ENCODE data around the gene RFT1.

The RFT1 gene

DNA sequence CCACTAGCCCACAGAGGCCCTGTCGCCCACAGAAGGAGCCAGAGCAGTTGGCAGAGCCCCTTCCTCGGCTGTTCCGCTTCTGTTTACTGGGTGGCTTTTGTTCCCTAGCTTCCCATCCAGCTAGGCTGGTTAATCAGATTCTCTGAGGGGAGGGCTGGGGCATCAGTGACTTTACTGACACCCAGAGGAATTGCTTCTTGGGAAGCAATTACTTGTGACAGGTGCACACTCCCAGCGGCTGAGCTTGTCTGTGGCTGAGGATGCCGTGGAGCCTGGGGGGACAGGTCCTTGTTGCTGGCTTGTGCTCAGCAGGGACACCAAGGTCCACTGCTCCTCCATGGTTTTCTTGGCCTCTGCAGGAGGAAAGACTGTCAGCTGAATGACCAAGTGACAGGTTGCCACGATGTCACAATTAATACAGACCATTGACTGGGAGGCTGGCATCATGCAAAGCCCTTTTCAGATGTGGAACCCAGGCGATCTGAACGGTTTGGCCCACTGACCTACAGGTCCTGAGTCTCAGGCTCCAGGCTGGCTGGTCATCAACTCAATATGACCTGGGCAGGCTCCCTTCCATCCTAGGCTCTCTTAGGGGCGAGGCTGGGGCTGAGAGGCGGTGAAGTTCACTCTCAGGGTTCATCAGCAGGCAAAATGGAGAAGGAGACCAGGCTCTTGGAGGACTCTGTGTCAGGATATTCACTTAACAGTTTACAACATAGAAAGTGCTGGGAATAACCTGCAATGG, 52.6 kb downstream of the RFT1 start:
- ChIA-PET POLR2A (interaction anchor here (0.6 kb wide), 1 partner anchor 234 kb away, joined by 5 read pairs; no protein-coding TSS in a partner anchor), CTCF (no interaction called here)

DNA sequence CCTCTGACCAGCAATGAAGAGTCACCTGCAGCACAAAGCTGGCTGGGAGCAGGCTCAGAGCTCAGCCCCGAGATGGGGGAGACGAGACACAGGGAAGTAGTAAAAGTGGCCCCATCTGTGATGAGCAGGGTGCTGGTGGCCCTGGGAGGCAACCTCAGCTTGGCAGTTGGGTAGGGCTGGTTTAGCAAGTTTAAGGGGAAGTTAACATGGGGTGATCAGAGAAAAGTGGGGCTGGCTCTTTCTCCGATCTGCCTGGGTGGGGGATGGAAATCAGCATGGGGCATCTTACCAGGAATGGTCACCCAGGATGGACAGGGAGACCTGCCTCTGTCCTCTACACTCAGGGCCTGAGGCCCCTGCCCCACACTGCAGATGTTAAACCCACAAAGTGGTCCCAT, 54.5 kb downstream of the RFT1 start:
- H3K4me3 ChIP-seq (ENCODE audit: low read depth, low read length): no peak overlapping the region
- CTCF ChIA-PET: interaction anchor here (1.5 kb wide), 1 partner anchor 225 kb away, joined by 3 read pairs; no protein-coding TSS in a partner anchor
- no peaks in the 10 kb centered on the region for H3K9me3 ChIP-seq (ENCODE audit: control insufficient read depth, insufficient read depth, low read depth, low read length)
- no peaks in the 10 kb centered on the region for H3K4me1 ChIP-seq (ENCODE audit: control insufficient read depth, insufficient read depth, low read length)
- no peak overlapping the region for H3K27ac ChIP-seq (ENCODE audit: extremely low read depth, low read depth, low read length)
- POLR2A ChIA-PET: no interaction called here
- no peaks in the 10 kb centered on the region for H3K36me3 ChIP-seq (ENCODE audit: control insufficient read depth in 2 of 2, insufficient read depth in 1 of 2, low read length in 2 of 2)
- TF ChIP-seq YY2 (tag by site-specific recombination; IDR thresholded peaks at IDR 0.05) (no peak), ZBTB1 (tag by site-specific recombination; IDR thresholded peaks at IDR 0.05) (no peak), ZNF843 (tag by site-specific recombination; IDR thresholded peaks at IDR 0.05) (no peak), MZF1 (tag by site-specific recombination; IDR thresholded peaks at IDR 0.05; ENCODE audit: borderline replicate concordance) (no peak), ZNF670 (tag by site-specific recombination; IDR thresholded peaks at IDR 0.05; ENCODE audit: low read depth) (no peak), PRDM1 (tag by site-specific recombination; IDR thresholded peaks at IDR 0.05) (no peak), ZNF416 (tag by site-specific recombination; IDR thresholded peaks at IDR 0.05) (no peak), ZFP37 (tag by site-specific recombination; IDR thresholded peaks at IDR 0.05) (no peak), ZNF157 (tag by site-specific recombination; IDR thresholded peaks at IDR 0.05) (no peak)
- TF ChIP-seq, protein P1, sequence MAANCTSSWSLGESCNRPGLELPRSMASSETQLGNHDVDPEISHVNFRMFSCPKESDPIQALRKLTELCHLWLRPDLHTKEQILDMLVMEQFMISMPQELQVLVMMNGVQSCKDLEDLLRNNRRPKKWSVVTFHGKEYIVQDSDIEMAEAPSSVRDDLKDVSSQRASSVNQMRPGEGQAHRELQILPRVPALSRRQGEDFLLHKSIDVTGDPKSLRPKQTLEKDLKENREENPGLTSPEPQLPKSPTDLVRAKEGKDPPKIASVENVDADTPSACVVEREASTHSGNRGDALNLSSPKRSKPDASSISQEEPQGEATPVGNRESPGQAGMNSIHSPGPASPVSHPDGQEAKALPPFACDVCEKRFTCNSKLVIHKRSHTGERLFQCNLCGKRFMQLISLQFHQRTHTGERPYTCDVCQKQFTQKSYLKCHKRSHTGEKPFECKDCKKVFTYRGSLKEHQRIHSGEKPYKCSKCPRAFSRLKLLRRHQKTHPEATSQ (tag by site-specific recombination; IDR thresholded peaks at IDR 0.05): no peak

More for the DNA sequence above, 52.6 kb downstream of the RFT1 start:
- Histone ChIP-seq H3K4me3 (ENCODE audit: low read depth, low read length) (no peak overlapping the region), H3K9me3 (ENCODE audit: control insufficient read depth, insufficient read depth, low read depth, low read length) (no peaks in the 10 kb centered on the region), H3K27ac (ENCODE audit: extremely low read depth, low read depth, low read length) (no peak overlapping the region), H3K36me3 (ENCODE audit: control insufficient read depth in 2 of 2, insufficient read depth in 1 of 2, low read length in 2 of 2) (no peaks in the 10 kb centered on the region), H3K4me1 (ENCODE audit: control insufficient read depth, insufficient read depth, low read length) (no peaks in the 10 kb centered on the region)
- TF ChIP-seq YY1 (tag by site-specific recombination; IDR thresholded peaks at IDR 0.05) (no peak), ZXDB (tag by site-specific recombination; IDR thresholded peaks at IDR 0.05) (no peak), ZSCAN30 (tag by site-specific recombination; IDR thresholded peaks at IDR 0.05) (no peak), ZNF654 (tag by site-specific recombination; IDR thresholded peaks at IDR 0.05; ENCODE audit: low read depth) (no peak), REPIN1 (tag by site-specific recombination; IDR thresholded peaks at IDR 0.05; ENCODE audit: low read depth) (no peak), ZNF549 (tag by site-specific recombination; IDR thresholded peaks at IDR 0.05) (no peak), ZNF394 (tag by site-specific recombination; IDR thresholded peaks at IDR 0.05; ENCODE audit: borderline replicate concordance) (no peak), GLI2 (tag by site-specific recombination; IDR thresholded peaks at IDR 0.05; ENCODE audit: borderline replicate concordance, low read depth) (no peak), ZNF585B (tag by site-specific recombination; IDR thresholded peaks at IDR 0.05) (no peak), FEZF1 (tag by site-specific recombination; IDR thresholded peaks at IDR 0.05) (no peak), ZNF121 (tag by site-specific recombination; IDR thresholded peaks at IDR 0.05) (no peak), ZNF658 (tag by site-specific recombination; IDR thresholded peaks at IDR 0.05) (no peak), ZNF621 (tag by site-specific recombination; IDR thresholded peaks at IDR 0.05) (no peak), WT1 (tag by site-specific recombination; IDR thresholded peaks at IDR 0.05) (no peak), SP3 (tag by site-specific recombination; IDR thresholded peaks at IDR 0.05) (no peak), ZNF76 (tag by site-specific recombination; IDR thresholded peaks at IDR 0.05; ENCODE audit: borderline replicate concordance, low read depth) (no peak)
- TF ChIP-seq, protein P2, sequence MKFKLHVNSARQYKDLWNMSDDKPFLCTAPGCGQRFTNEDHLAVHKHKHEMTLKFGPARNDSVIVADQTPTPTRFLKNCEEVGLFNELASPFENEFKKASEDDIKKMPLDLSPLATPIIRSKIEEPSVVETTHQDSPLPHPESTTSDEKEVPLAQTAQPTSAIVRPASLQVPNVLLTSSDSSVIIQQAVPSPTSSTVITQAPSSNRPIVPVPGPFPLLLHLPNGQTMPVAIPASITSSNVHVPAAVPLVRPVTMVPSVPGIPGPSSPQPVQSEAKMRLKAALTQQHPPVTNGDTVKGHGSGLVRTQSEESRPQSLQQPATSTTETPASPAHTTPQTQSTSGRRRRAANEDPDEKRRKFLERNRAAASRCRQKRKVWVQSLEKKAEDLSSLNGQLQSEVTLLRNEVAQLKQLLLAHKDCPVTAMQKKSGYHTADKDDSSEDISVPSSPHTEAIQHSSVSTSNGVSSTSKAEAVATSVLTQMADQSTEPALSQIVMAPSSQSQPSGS (tag by site-specific recombination; IDR thresholded peaks at IDR 0.05; ENCODE audit: low read depth): no peak
- TF ChIP-seq, protein P3, sequence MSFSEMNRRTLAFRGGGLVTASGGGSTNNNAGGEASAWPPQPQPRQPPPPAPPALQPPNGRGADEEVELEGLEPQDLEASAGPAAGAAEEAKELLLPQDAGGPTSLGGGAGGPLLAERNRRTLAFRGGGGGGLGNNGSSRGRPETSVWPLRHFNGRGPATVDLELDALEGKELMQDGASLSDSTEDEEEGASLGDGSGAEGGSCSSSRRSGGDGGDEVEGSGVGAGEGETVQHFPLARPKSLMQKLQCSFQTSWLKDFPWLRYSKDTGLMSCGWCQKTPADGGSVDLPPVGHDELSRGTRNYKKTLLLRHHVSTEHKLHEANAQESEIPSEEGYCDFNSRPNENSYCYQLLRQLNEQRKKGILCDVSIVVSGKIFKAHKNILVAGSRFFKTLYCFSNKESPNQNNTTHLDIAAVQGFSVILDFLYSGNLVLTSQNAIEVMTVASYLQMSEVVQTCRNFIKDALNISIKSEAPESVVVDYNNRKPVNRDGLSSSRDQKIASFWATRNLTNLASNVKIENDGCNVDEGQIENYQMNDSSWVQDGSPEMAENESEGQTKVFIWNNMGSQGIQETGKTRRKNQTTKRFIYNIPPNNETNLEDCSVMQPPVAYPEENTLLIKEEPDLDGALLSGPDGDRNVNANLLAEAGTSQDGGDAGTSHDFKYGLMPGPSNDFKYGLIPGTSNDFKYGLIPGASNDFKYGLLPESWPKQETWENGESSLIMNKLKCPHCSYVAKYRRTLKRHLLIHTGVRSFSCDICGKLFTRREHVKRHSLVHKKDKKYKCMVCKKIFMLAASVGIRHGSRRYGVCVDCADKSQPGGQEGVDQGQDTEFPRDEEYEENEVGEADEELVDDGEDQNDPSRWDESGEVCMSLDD (tag by site-specific recombination; IDR thresholded peaks at IDR 0.05): no peak
- TF ChIP-seq, protein P4, sequence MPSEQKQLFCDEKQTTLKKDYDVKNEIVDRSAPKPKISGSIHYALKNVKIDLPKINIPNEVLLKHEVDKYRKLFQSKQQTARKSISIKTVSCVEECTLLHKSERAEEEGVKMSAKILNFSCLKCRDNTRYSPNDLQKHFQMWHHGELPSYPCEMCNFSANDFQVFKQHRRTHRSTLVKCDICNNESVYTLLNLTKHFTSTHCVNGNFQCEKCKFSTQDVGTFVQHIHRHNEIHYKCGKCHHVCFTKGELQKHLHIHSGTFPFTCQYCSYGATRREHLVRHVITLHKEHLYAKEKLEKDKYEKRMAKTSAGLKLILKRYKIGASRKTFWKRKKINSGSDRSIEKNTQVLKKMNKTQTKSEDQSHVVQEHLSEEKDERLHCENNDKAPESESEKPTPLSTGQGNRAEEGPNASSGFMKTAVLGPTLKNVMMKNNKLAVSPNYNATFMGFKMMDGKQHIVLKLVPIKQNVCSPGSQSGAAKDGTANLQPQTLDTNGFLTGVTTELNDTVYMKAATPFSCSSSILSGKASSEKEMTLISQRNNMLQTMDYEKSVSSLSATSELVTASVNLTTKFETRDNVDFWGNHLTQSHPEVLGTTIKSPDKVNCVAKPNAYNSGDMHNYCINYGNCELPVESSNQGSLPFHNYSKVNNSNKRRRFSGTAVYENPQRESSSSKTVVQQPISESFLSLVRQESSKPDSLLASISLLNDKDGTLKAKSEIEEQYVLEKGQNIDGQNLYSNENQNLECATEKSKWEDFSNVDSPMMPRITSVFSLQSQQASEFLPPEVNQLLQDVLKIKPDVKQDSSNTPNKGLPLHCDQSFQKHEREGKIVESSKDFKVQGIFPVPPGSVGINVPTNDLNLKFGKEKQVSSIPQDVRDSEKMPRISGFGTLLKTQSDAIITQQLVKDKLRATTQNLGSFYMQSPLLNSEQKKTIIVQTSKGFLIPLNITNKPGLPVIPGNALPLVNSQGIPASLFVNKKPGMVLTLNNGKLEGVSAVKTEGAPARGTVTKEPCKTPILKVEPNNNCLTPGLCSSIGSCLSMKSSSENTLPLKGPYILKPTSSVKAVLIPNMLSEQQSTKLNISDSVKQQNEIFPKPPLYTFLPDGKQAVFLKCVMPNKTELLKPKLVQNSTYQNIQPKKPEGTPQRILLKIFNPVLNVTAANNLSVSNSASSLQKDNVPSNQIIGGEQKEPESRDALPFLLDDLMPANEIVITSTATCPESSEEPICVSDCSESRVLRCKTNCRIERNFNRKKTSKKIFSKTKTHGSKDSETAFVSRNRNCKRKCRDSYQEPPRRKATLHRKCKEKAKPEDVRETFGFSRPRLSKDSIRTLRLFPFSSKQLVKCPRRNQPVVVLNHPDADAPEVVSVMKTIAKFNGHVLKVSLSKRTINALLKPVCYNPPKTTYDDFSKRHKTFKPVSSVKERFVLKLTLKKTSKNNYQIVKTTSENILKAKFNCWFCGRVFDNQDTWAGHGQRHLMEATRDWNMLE (tag by site-specific recombination; conservative IDR thresholded peaks at IDR 0.05; ENCODE audit: low read depth): no peak
